Choroid plexus epithelial cell (primary cell): ENCODE measurements around the gene RNFT2.

Experiments used
- DNase-seq: peaks from one replicate; pipeline ENCODE4 v3.0.0-alpha.2; 2010; ENCODE audit warnings: low read depth
- H3K4me3 ChIP-seq: 2 replicates; pipeline ENCODE4 v1.5.1; 2011; ENCODE audit warnings: low read depth, mild to moderate bottlenecking, control low read depth, low read length, moderate library complexity
- CTCF ChIP-seq: conservative IDR thresholded peaks from 2 replicates; pipeline ENCODE4 v1.5.1; 2011; ENCODE audit warnings: low read depth, mild to moderate bottlenecking, control low read depth, inconsistent platforms, low read length, moderate library complexity

Gene RNFT2

GRCh38 chr12:116797885-116798284, 59.8 kb downstream of the RNFT2 start:
- TF ChIP-seq CTCF, result no peak
- DNase-seq, result no peak
- no peak overlapping the region for H3K4me3 ChIP-seq

- H3K4me3 ChIP-seq, result no peak overlapping the region
- TF ChIP-seq CTCF, result no peak
- no peak for DNase-seq
Observed at GRCh38 chr12:116798719-116799118, 60.6 kb downstream of the RNFT2 start.

- no peak for TF ChIP-seq CTCF
- DNase-seq, result no peak
- no peak overlapping the region for H3K4me3 ChIP-seq
Observed at GRCh38 chr12:116799955-116800354, 61.8 kb downstream of the RNFT2 start.

GRCh38 chr12:116800918-116801317, 62.8 kb downstream of the RNFT2 start:
- no peak for DNase-seq
- no peak for TF ChIP-seq CTCF
- H3K4me3 ChIP-seq, result no peak overlapping the region

GRCh38 chr12:116802018-116802417, 63.9 kb downstream of the RNFT2 start:
- DNase-seq, result no peak
- no peak overlapping the region for H3K4me3 ChIP-seq
- TF ChIP-seq CTCF, result no peak

GRCh38 chr12:116803013-116803736, 65.1 kb downstream of the RNFT2 start:
- no peak for TF ChIP-seq CTCF
- DNase-seq, result no peak
- no peak overlapping the region for H3K4me3 ChIP-seq

GRCh38 chr12:116804051-116804450, 65.9 kb downstream of the RNFT2 start:
- H3K4me3 ChIP-seq, result no peak overlapping the region
- TF ChIP-seq CTCF, result no peak
- DNase-seq, result no peak
